HG03196 (cell line): ENCODE results near the gene BMP4.

Source experiments
- ATAC-seq: cut with Tn5 transposase; IDR thresholded peaks from one replicate; pipeline ENCODE4 v1.9.1; 2021; ENCODE audit not compliant: unreplicated experiment

Gene BMP4

GRCh38 chr14:53967606-53968005 lies 11.0 kb upstream of the BMP4 start:
- ATAC-seq: no peak

DNA sequence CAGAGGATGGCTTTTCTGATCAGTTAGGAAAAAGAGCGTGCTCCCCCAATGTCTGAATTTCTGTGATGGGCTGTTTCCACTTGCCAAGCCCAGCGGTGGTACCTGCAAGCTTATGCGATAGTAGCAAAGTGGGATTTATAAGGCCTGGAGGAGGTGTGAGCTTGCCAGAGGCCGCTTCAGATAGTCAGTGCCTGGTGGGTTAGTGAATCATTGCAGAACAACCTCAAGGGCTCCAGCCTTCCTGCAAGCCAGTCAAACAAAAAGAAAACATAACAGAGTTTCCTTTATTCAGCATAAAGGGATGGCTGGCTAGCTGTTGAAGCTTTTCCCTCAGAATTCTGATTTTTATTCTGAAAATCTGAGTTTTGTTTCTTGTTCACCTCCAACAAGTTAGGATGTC lies 7.6 kb upstream of the BMP4 start:
- no peak for ATAC-seq

DNA sequence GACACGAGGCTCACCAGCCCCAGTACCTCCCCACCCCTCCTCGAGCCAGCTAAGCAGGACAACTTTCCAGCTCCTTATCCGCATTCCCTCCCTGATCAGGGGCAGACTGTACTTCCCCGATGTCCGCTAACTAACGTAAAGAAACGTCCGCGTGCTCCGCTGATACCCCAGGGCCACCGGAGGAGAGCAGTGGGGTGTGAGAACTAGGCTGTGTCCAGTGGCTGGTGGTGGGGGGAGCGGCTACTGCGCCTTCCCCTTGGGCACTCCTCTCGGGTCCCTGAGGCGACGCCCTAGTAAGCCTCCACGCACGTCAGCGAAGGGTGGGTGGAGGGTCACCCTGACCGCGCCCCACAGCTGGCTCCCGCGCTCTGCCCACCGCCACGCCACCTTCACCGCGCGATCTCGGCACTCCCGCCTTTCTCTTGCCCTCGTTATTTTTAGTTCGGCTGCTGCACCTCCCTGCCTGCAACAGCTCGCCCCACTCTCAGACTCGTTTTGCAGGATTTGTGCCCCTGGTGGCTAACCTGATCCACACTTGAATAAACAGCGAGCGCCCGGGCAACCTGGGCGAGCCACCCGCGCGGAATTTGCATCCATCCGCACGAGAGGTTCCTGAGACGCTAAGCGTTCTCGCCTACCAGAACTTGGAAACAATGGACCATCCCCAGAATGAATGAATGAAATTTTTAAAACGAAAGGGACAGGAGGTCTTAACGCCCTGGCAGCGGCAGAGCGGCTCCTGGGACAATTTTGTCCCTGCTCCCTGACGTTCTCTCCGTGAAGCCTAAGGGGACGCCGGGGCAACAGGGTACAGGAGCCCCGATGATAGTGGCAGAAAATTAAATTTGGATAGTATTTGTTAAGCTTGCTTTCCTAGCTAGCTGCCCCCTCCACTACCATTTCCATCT lies 6.9 kb upstream of the BMP4 start:
- ATAC-seq: no peak

GRCh38 chr14:53962953-53963319 lies 6.3 kb upstream of the BMP4 start:
- ATAC-seq: no peak

DNA sequence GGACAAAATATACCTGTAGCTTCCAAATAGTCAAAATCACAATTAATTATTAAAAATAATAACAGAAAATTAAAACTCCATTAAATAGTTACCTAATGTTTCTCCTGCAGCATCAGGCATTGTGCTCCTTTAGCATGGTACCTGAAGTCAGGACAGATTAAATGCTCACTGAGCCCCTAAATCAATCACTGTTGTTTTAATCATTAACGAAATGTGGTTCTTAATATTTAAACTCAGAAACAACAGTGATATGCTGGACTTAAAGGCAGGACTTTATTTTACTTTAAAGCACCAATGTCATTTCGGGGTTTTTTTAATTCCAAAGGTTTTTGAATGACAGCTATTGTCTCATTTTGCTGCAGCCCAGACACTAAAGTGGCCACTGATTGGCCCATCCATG lies 2.0 kb upstream of the BMP4 start:
- no peak for ATAC-seq

DNA sequence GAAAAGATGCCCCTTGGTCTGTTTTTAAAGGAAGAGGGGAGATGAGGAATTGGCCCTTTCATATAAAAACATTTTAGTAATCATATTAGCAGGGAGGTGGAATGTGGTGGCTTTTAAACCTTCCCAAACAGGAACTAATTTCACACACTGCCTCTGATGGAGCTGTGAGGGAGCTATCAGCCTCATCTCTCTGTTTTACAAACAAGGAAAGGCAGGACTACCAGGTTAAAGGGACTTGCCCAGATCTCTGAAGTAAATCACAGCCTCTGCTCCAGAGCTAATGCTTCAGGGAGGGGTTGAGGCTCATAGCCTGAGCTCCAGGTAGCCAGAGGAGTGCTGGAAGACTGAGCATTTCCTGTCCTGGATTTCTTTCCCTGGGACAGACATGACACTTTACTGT lies 1.1 kb upstream of the BMP4 start:
- ATAC-seq: no peak

DNA sequence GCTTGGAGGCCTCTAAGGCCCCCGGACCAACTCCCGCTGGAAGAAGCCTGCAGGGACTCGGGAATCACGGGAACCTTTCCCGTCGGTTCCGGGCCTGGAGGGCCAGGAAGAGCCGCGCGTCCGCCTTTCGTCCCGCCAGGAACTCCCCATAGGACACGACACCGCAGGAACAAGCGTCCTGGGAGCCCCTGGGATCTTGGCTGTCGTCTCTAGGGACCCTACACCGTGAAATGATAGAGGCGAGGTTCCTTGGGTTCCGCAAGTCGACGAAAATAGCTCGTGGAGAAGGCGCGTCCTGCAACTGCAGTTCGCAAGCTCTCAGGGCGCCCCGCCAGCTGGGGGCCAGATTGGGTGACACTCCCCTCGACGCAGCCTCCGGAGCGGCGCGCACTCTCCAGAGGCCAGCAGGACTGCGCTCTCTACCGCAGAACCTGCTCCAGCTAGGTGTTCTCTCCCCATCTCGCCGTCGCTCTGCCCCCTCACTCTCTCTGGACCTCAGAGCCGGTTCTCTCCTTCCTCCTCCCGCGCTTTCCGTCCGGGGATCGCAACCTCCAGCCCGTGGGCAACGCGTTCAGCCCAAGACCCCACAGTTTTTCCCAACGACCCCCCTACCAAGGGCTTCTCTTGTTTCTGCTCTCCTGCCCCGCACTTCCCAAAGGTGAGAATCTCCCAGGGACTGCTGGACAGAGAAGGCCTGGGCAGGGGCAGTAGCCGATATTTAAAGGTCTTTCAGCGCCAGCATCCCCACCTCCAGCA lies 776 bp downstream of the BMP4 start:
- no peak for ATAC-seq

- no peak for ATAC-seq
Observed at GRCh38 chr14:53955229-53955556, 1.4 kb downstream of the BMP4 start.

GRCh38 chr14:53954551-53955228 lies 1.9 kb downstream of the BMP4 start:
- no peak for ATAC-seq

- ATAC-seq: no peak
Observed at GRCh38 chr14:53953828-53954550, 2.6 kb downstream of the BMP4 start.

DNA sequence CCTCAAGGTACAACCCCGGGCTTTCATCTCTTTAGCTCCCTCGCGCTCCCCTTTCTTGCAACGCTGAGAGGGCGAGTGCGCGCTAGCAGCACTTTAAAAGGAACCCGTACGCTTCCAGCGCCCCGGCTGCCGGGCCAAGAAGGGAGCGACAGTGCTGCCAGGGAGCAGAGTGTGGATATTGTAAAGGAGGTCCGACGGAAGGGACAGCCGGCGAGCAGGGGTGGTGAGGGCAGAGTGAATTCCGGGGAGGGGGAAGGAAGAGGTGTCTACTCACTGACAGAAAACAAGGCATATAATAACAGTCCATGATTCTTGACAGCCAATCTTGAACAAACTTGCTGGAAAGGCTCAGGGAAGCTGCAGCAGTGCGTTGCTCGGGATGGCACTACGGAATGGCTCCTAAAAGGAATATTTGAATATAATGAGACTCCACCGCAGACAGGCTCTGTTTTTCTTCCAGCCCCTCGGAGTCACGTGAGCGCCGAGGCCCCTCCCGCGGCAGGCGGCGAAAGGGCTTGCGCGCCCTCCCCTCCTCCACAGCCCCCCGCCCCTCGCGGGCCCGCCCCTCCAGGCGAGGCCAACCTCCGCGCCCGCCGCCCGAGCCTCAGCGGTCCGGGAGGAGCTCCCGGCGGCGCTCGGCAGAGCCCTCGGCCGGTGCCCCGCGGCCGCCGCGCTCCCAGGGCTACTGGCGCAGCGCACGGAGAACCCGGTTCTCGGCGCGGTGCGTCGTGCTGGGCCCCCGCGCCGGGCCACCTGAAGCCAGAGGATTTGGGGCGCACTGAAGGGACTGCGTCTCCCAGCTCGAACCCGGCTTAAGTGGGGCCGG lies 3.4 kb downstream of the BMP4 start:
- no peak for ATAC-seq

- ATAC-seq: no peak
Observed at GRCh38 chr14:53952533-53952932, 4.1 kb downstream of the BMP4 start.

GRCh38 chr14:53951627-53952303 lies 4.9 kb downstream of the BMP4 start:
- ATAC-seq: no peak

DNA sequence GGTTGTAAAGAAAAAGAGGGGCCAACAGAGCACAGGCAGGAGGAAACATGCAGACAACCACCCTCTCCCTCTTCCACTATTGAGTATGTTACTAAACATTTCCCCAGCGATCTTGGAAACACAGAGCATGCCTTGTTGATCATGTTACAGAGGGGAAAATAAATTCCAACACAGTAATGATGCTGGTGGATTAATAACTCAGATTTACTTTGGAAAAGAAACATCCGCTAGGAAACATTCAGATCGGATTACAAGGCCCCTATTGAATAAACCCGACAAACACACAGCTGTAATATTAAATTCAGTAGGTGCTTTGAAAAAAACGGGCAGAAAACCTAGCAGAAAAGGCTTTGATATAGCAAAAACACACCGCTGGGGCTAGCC lies 5.4 kb downstream of the BMP4 start:
- ATAC-seq: no peak

GRCh38 chr14:53950031-53950793 lies 6.4 kb downstream of the BMP4 start:
- no peak for ATAC-seq

GRCh38 chr14:53949201-53949600 lies 7.4 kb downstream of the BMP4 start:
- no peak for ATAC-seq

GRCh38 chr14:53948205-53948884 lies 8.3 kb downstream of the BMP4 start:
- ATAC-seq: no peak

DNA sequence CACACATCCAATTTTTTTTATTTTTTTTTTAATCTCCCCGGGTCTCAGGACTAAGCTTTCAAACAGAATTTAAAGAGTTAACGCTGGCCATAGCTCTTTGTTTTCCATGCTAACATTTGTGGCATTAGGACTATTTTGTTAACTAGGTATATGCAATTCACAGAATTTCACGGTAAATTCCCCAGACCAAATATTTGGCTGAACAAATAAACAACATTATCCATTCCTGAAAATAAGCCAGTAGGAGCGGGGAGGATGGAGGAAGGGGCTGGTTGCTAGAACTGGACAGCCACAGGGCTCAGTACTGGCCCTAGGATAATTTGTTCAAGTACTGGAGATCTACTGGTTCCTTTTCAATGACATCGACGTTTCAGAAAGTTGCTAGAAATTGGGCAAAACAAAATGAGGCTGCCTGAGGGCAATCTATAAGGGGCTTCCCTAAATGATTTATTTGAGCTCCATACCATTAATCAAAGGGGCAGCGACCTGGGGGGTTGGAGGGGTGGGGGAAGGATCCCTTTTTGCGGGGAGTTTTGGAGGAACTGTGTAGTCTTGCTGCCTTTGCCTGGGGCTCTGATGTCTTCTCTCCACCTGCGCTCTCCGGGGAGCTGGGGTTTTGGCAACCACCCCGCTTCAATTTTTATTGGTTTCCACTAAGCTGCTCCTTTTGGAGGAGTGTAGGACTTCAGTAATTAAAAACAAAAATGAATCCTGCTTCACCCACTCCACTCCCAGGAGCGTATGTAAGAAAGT lies 9.0 kb downstream of the BMP4 start:
- no peak for ATAC-seq
